GM20000 (cell line): ENCODE measurements around the gene COX6B1.

ENCODE experiments used
- DNase-seq: peaks from one replicate; pipeline ENCODE4 v3.0.0; 2012; ENCODE audit warnings: low spot score
- TF ChIP-seq, protein P1 (sequence below): IDR thresholded peaks from 2 replicates; pipeline ENCODE4 v1.5.1; 2012; ENCODE audit warnings: mild to moderate bottlenecking, control low read depth; ENCODE audit errors: extremely low read depth, missing control alignments

The COX6B1 gene

DNA sequence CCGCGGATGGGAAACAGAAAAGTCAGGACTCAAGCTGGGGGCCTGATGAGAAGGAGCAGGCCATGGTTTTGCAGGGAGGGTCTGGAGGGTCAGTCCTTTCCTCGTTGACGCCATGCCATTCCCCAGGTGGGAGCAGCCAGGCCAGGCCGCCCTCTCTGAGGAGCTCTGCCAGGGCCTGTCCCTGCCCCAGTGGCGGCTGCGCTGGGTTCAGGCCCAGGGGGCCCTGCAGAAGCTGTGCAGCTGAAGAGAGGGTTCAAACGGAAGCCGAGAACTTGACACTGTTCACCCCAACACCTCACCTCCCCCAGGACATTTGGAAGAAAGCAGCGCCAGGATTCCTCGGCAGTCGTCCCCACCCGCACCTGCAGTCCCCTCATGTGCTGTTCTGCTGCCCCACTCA is 25.4 kb upstream of the COX6B1 start:
- TF ChIP-seq, protein P1, sequence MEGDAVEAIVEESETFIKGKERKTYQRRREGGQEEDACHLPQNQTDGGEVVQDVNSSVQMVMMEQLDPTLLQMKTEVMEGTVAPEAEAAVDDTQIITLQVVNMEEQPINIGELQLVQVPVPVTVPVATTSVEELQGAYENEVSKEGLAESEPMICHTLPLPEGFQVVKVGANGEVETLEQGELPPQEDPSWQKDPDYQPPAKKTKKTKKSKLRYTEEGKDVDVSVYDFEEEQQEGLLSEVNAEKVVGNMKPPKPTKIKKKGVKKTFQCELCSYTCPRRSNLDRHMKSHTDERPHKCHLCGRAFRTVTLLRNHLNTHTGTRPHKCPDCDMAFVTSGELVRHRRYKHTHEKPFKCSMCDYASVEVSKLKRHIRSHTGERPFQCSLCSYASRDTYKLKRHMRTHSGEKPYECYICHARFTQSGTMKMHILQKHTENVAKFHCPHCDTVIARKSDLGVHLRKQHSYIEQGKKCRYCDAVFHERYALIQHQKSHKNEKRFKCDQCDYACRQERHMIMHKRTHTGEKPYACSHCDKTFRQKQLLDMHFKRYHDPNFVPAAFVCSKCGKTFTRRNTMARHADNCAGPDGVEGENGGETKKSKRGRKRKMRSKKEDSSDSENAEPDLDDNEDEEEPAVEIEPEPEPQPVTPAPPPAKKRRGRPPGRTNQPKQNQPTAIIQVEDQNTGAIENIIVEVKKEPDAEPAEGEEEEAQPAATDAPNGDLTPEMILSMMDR, result no peak
- no peak for DNase-seq

DNA sequence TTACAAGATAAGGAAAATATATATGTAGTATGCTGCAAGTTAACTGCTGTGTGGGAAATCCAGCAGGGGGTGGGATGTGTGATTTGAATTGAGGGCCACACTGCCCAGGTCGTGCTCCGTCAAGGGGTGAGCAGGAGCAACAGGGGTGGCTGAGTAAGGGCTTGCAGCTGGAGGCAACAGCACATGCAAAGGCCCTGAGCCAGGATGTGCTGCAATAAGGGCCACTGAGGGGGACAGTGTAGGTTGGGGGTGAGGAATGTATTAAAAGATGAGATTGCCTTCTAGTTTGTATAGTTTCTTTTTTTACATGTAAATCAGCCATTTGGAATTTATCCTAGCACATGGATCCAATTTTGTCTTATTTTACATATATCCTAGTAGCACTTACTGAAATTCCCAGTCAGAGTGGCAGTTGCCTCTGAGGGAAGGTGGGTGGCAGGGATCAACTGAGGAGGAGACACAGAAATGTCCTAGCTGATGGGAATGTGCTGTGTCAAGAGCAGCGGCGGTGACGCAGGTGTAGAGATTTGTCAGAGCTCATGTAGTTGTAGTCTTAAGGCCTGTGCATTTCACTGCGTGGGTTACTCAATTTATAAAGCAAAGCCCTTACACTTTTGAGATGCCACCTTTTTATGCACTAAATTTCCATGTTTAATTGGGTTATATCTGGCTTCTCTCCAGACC is 24.7 kb upstream of the COX6B1 start:
- DNase-seq, result no peak
- TF ChIP-seq, protein P1, result no peak

DNA sequence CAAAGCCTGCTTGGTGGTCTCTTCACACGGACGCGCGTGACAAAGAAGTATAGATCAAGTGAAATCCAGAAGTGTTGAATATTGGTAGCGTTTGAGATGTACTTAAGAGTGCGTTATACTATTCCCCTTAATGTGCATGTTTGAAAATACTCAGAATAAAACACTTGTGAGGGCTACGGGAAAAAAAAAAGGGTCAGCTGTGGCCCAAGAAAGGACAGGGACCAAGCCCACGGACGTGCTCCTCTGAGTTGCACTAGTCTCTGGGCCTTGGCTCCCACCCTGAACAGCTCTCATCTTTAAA is 19.9 kb upstream of the COX6B1 start:
- no peak for DNase-seq
- TF ChIP-seq, protein P1, result no peak

DNA sequence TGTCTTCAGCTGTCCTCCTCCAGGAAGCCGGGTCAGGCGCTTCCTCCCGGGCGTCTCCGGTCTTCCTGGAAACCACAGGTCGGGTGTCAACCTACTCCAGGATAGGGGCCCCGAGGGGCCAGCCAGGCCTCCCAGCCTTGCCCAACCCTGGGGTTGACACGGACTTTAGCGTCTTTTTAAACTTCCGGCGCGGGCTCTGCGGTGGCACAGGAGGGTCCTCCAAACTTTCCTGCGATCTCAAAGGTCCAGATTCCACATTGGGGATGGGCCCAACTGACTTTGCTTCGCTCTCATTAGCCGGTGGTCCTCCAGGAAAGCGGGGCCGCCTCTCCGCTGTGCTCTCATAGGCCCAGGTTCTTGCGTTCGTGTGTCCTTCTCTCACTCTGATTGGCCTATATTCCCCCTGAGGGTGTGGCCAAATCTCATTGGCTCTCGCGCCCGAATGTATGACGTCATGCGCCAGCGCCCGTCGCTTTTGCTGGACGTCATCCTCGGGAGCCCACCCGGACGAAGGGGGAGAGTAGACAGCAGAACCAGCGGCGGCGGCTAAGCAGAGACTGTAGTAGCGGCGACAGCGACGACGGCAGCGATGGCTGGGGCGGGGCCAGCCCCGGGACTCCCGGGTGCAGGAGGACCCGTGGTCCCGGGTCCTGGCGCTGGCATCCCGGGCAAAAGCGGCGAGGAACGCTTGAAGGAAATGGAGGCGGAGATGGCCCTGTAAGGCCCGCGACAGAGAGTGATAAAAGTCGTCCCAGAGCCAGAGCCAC is 19.4 kb upstream of the COX6B1 start, which contains the start of gene RBM42:
RBM42 (plus strand) TSS at position 472 of the 767 bp plus-strand sequence; CDS start at position 590, 118 bp downstream.
- peak; percentile 99 for DNase-seq
- TF ChIP-seq, protein P1, result no peak

DNA sequence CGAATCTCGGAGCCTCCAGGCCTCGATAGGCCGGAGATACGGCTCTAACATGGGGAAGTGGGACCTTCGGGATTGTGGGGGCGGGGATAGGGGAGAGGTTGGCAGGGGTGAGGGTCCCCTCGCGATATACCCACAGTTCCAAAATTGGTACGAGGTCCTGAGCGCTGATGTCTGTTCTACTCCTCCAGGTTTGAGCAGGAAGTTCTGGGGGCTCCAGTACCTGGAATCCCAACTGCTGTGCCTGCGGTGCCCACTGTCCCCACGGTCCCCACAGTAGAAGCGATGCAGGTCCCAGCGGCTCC is 18.8 kb upstream of the COX6B1 start:
- no peak for DNase-seq
- TF ChIP-seq, protein P1, result no peak

DNA sequence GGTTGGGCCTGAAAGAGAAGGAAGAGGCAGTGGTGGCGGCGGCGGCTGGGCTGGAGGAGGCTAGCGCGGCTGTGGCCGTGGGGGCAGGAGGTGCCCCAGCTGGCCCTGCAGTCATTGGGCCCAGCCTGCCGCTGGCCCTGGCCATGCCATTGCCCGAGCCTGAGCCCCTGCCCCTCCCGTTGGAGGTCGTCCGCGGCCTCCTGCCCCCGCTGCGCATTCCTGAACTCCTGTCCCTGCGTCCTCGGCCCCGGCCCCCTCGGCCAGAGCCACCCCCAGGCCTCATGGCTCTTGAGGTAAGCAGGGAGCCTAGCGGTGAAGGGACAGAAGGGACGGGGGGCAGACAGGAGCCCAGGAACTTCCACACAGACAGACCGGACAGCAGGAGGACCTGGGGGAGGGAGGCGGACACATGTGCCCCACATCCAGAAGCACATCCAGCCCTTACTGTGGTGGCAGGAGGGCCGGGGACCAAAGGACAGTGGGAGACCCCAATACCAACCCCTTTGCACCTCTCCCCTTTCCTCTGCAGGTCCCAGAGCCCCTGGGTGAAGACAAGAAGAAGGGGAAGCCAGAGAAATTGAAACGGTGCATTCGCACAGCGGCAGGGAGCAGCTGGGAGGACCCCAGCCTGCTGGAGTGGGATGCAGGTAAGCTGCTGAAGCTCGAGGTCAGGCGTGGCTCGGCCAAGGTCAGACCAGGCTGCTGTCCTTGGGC is 14.2 kb upstream of the COX6B1 start:
- no peak for DNase-seq

DNA sequence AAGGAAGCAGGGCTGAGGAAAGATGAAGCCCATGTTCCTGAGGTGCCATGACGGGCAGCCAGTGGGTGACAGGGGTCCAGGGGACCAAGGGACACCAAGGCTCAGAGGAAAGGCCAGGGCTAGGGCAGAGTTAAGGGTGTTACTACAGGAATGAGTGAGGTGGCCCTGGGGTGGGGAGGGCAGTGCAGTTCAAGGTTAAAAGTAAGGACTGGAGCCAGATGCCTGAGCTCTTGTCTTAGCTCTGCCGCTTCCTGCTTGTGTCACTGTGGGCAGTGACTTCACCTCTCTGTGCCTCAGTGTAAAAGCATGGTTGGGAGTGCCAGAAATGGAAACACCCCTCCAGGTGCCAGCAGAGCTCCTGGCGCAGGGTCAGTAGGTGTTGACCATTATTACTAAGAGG is 11.5 kb upstream of the COX6B1 start:
- TF ChIP-seq, protein P1, result no peak
- DNase-seq, result no peak

More for the DNA sequence above, 14.2 kb upstream of the COX6B1 start:
- TF ChIP-seq, protein P1, result no peak
